ENCODE measurements around the gene CAMK4.

DNA sequence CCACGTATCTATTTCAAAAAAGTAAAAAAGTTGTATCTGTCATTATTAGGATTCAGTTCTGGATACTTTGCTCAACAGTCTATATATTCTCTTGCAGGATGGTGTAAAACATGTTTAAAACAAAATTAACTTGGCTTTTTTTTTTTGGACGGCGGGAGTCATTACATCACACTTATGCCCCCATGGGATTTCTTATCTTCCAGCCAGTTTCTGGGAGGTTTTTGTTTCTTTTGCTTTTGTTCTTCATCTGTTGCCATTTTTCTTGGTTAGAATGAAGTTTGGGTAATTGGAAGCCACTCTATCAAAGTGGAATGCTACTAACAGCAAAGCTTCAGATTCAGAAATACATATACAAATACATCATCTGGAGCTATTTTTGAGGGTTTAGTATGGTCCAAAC is 289.9 kb downstream of the CAMK4 start:
- TF ChIP-seq EZH2phosphoT487 (IDR thresholded peaks at IDR 0.05; ENCODE audit: borderline replicate concordance): no peak
- no peak for TF ChIP-seq CTCF (conservative IDR thresholded peaks at IDR 0.05; ENCODE audit: low read length)
